ENCODE measurements around the gene KRT84. TPM values are rescaled to one million over a fixed set of nuclear protein-coding genes. Genes with fewer than 3 reads are reported as not detected.

Gene KRT84
- total RNA-seq, 1 donor from 2014 or later: not detected

- Mint-ChIP-seq H3K4me3 (no peak overlapping the region), H3K4me1 (peaks cover 5% of the 10 kb centered on the region), H3K9me3 (no peaks in the 10 kb centered on the region), H3K27ac (no peak overlapping the region), H3K36me3 (no peaks in the 10 kb centered on the region), H3K27me3 (ENCODE audit: insufficient read depth, low read depth) (peaks cover 5% of the 10 kb centered on the region)
- TF ChIP-seq EZH2 (IDR thresholded peaks at IDR 0.05): no peak
- TF ChIP-seq EZH2phosphoT487 (IDR thresholded peaks at IDR 0.05): no peak
- TF ChIP-seq, protein P1, sequence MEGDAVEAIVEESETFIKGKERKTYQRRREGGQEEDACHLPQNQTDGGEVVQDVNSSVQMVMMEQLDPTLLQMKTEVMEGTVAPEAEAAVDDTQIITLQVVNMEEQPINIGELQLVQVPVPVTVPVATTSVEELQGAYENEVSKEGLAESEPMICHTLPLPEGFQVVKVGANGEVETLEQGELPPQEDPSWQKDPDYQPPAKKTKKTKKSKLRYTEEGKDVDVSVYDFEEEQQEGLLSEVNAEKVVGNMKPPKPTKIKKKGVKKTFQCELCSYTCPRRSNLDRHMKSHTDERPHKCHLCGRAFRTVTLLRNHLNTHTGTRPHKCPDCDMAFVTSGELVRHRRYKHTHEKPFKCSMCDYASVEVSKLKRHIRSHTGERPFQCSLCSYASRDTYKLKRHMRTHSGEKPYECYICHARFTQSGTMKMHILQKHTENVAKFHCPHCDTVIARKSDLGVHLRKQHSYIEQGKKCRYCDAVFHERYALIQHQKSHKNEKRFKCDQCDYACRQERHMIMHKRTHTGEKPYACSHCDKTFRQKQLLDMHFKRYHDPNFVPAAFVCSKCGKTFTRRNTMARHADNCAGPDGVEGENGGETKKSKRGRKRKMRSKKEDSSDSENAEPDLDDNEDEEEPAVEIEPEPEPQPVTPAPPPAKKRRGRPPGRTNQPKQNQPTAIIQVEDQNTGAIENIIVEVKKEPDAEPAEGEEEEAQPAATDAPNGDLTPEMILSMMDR (IDR thresholded peaks at IDR 0.05): no peak
- DNase-seq (ENCODE audit: low spot score): no peak
- Histone ChIP-seq H3K9ac (no peak overlapping the region), H3K4me1 (peaks cover 4% of the 10 kb centered on the region), H3K27ac (no peak overlapping the region), H3K79me2 (ENCODE audit: low read depth) (no peaks in the 10 kb centered on the region), H3K36me3 (no peaks in the 10 kb centered on the region), H3K27me3 (no peaks in the 10 kb centered on the region), H3F3A (ENCODE audit: low read depth) (no peaks in the 10 kb centered on the region), H3K4me2 (no peak overlapping the region), H4K20me1 (ENCODE audit: low read depth) (no peaks in the 10 kb centered on the region), H2AFZ (replicated peaks) (no peak overlapping the region), H3K9me3 (ENCODE audit: low read depth) (no peaks in the 10 kb centered on the region), H3K4me3 (no peak overlapping the region)
These were observed 15.5 kb upstream of the KRT84 start for GRCh38 chr12:52400906-52401305.

- H3K4me3 Mint-ChIP-seq: no peak overlapping the region
- Histone ChIP-seq H3F3A (ENCODE audit: low read depth) (no peaks in the 10 kb centered on the region), H4K20me1 (ENCODE audit: low read depth) (no peaks in the 10 kb centered on the region), H3K27me3 (no peaks in the 10 kb centered on the region), H2AFZ (replicated peaks) (no peak overlapping the region), H3K79me2 (ENCODE audit: low read depth) (no peaks in the 10 kb centered on the region), H3K36me3 (no peaks in the 10 kb centered on the region), H3K9ac (no peak overlapping the region), H3K9me3 (ENCODE audit: low read depth) (no peaks in the 10 kb centered on the region), H3K27ac (no peak overlapping the region), H3K4me2 (no peak overlapping the region), H3K4me3 (no peak overlapping the region), H3K4me1 (peaks cover 4% of the 10 kb centered on the region)
- peaks cover 5% of the 10 kb centered on the region for H3K4me1 Mint-ChIP-seq
- peaks cover 5% of the 10 kb centered on the region for H3K27me3 Mint-ChIP-seq (ENCODE audit: insufficient read depth, low read depth)
- H3K9me3 Mint-ChIP-seq: no peaks in the 10 kb centered on the region
- H3K27ac Mint-ChIP-seq: no peak overlapping the region
- DNase-seq (ENCODE audit: low spot score): no peak
- TF ChIP-seq EZH2 (IDR thresholded peaks at IDR 0.05) (no peak), EZH2phosphoT487 (IDR thresholded peaks at IDR 0.05) (no peak)
- TF ChIP-seq, protein P1 (IDR thresholded peaks at IDR 0.05): no peak
- no peaks in the 10 kb centered on the region for H3K36me3 Mint-ChIP-seq
These were observed 14.3 kb upstream of the KRT84 start for GRCh38 chr12:52399756-52400155.

- Histone ChIP-seq H3K79me2 (ENCODE audit: low read depth) (no peaks in the 10 kb centered on the region), H3K27me3 (no peaks in the 10 kb centered on the region), H3K4me2 (no peak overlapping the region), H3K9ac (no peak overlapping the region), H4K20me1 (ENCODE audit: low read depth) (no peaks in the 10 kb centered on the region), H3K27ac (no peak overlapping the region), H3F3A (ENCODE audit: low read depth) (no peaks in the 10 kb centered on the region), H3K4me1 (peaks cover 4% of the 10 kb centered on the region), H3K9me3 (ENCODE audit: low read depth) (no peaks in the 10 kb centered on the region), H2AFZ (replicated peaks) (no peak overlapping the region), H3K36me3 (no peaks in the 10 kb centered on the region), H3K4me3 (no peak overlapping the region)
- Mint-ChIP-seq H3K4me3 (no peak overlapping the region), H3K36me3 (no peaks in the 10 kb centered on the region), H3K27ac (no peak overlapping the region), H3K27me3 (ENCODE audit: insufficient read depth, low read depth) (peaks cover 7% of the 10 kb centered on the region), H3K9me3 (no peaks in the 10 kb centered on the region), H3K4me1 (peaks cover 3% of the 10 kb centered on the region)
- TF ChIP-seq EZH2 (IDR thresholded peaks at IDR 0.05) (no peak), EZH2phosphoT487 (IDR thresholded peaks at IDR 0.05) (no peak)
- TF ChIP-seq, protein P1 (IDR thresholded peaks at IDR 0.05): no peak
- no peak for DNase-seq (ENCODE audit: low spot score)
These were observed 12.7 kb upstream of the KRT84 start for GRCh38 chr12:52398176-52398575.

All from neural progenitor cell (in vitro differentiated cells).